ENCODE data around the gene OBP2A.

The OBP2A gene

GRCh38 chr9:135587658-135588057 lies 41.7 kb downstream of the OBP2A start:
- Mint-ChIP-seq H3K9me3 (no peaks in the 10 kb centered on the region), H3K4me3 (no peak overlapping the region), H3K4me1 (no peaks in the 10 kb centered on the region), H3K27ac (no peak overlapping the region), H3K36me3 (no peaks in the 10 kb centered on the region), H3K27me3 (peaks cover 2% of the 10 kb centered on the region)

- Mint-ChIP-seq H3K4me3 (no peak overlapping the region), H3K27ac (no peak overlapping the region), H3K27me3 (peaks cover 2% of the 10 kb centered on the region), H3K4me1 (no peaks in the 10 kb centered on the region), H3K9me3 (no peaks in the 10 kb centered on the region), H3K36me3 (no peaks in the 10 kb centered on the region)
Observed at GRCh38 chr9:135588371-135588770, 42.4 kb downstream of the OBP2A start.

- Mint-ChIP-seq H3K36me3 (no peaks in the 10 kb centered on the region), H3K4me1 (no peaks in the 10 kb centered on the region), H3K27ac (no peak overlapping the region), H3K9me3 (no peaks in the 10 kb centered on the region), H3K27me3 (peaks cover 5% of the 10 kb centered on the region), H3K4me3 (no peak overlapping the region)
Observed at GRCh38 chr9:135588886-135589595, 43.1 kb downstream of the OBP2A start.

- Mint-ChIP-seq H3K36me3 (no peaks in the 10 kb centered on the region), H3K9me3 (no peaks in the 10 kb centered on the region), H3K27ac (no peak overlapping the region), H3K4me1 (no peaks in the 10 kb centered on the region), H3K27me3 (peaks cover 5% of the 10 kb centered on the region), H3K4me3 (no peak overlapping the region)
Observed at GRCh38 chr9:135589596-135590485, 43.9 kb downstream of the OBP2A start.

- no peaks in the 10 kb centered on the region for H3K4me1 Mint-ChIP-seq
- peaks cover 5% of the 10 kb centered on the region for H3K27me3 Mint-ChIP-seq
- no peaks in the 10 kb centered on the region for H3K36me3 Mint-ChIP-seq
- H3K4me3 Mint-ChIP-seq, result no peak overlapping the region
- no peak overlapping the region for H3K27ac Mint-ChIP-seq
- H3K9me3 Mint-ChIP-seq, result no peaks in the 10 kb centered on the region
Observed at GRCh38 chr9:135590486-135591079, 44.7 kb downstream of the OBP2A start.

GRCh38 chr9:135591506-135592330 lies 45.8 kb downstream of the OBP2A start:
- H3K27me3 Mint-ChIP-seq, result peaks cover 5% of the 10 kb centered on the region
- no peak overlapping the region for H3K4me3 Mint-ChIP-seq
- no peaks in the 10 kb centered on the region for H3K36me3 Mint-ChIP-seq
- H3K4me1 Mint-ChIP-seq, result no peaks in the 10 kb centered on the region
- no peak overlapping the region for H3K27ac Mint-ChIP-seq
- H3K9me3 Mint-ChIP-seq, result no peaks in the 10 kb centered on the region

- Mint-ChIP-seq H3K9me3 (no peaks in the 10 kb centered on the region), H3K36me3 (no peaks in the 10 kb centered on the region), H3K4me3 (no peak overlapping the region), H3K27me3 (peaks cover 6% of the 10 kb centered on the region), H3K4me1 (no peaks in the 10 kb centered on the region), H3K27ac (no peak overlapping the region)
Observed at GRCh38 chr9:135592331-135592590, 46.3 kb downstream of the OBP2A start.

- Mint-ChIP-seq H3K27me3 (peaks cover 6% of the 10 kb centered on the region), H3K4me3 (no peak overlapping the region), H3K36me3 (no peaks in the 10 kb centered on the region), H3K4me1 (no peaks in the 10 kb centered on the region), H3K9me3 (no peaks in the 10 kb centered on the region), H3K27ac (no peak overlapping the region)
Observed at GRCh38 chr9:135592625-135593024, 46.7 kb downstream of the OBP2A start.

- H3K4me3 Mint-ChIP-seq, result no peak overlapping the region
- no peaks in the 10 kb centered on the region for H3K9me3 Mint-ChIP-seq
- no peak overlapping the region for H3K27ac Mint-ChIP-seq
- no peaks in the 10 kb centered on the region for H3K36me3 Mint-ChIP-seq
- peaks cover 9% of the 10 kb centered on the region for H3K27me3 Mint-ChIP-seq
- no peaks in the 10 kb centered on the region for H3K4me1 Mint-ChIP-seq
Observed at GRCh38 chr9:135596211-135596610, 50.3 kb downstream of the OBP2A start.

Measured in activated naive CD4-positive, alpha-beta T cell treated with anti-CD3 and anti-CD28 coated beads, Interleukin-2, amount 50 U/mL, for 24 hours (primary cell).